IMR-90 (cell line): Measurements from ENCODE around the gene TRMT2A.

Source experiments
- MAFK ChIP-seq: IDR thresholded peaks from 2 replicates; pipeline ENCODE4 v1.6.1; 2012; ENCODE audit warnings: low read depth, low read length, improper control_type of control experiment
- MXI1 ChIP-seq: IDR thresholded peaks from 2 replicates; pipeline ENCODE4 v1.6.1; 2012; ENCODE audit warnings: low read depth, mild to moderate bottlenecking, low read length, moderate library complexity, borderline replicate concordance
- POLR2A ChIP-seq: IDR thresholded peaks from 2 replicates; pipeline ENCODE4 v1.6.1; 2012; ENCODE audit warnings: mild to moderate bottlenecking, low read depth, low read length
- RCOR1 ChIP-seq: IDR thresholded peaks from 2 replicates; pipeline ENCODE4 v1.6.1; 2012; ENCODE audit warnings: mild to moderate bottlenecking, low read length, improper control_type of control experiment; ENCODE audit not compliant: insufficient replicate concordance
- SMC3 ChIP-seq: fragments of 150-350 bp; IDR thresholded peaks from 2 replicates; pipeline ENCODE4 v1.6.1; 2016; ENCODE audit warnings: low read depth, mild to moderate bottlenecking, antibody characterized with exemption, low read length, moderate library complexity
- TF ChIP-seq, protein P1 (sequence below): conservative IDR thresholded peaks from 2 replicates; pipeline ENCODE4 v1.5.1; 2012; ENCODE audit warnings: mild to moderate bottlenecking, low read depth, low read length, improper control_type of control experiment
- TF ChIP-seq, protein P2 (sequence below): fragments of 150-350 bp; IDR thresholded peaks from 2 replicates; pipeline ENCODE4 v1.6.1; 2017; ENCODE audit warnings: mild to moderate bottlenecking, antibody characterized with exemption, low read length, low read depth

DNA sequence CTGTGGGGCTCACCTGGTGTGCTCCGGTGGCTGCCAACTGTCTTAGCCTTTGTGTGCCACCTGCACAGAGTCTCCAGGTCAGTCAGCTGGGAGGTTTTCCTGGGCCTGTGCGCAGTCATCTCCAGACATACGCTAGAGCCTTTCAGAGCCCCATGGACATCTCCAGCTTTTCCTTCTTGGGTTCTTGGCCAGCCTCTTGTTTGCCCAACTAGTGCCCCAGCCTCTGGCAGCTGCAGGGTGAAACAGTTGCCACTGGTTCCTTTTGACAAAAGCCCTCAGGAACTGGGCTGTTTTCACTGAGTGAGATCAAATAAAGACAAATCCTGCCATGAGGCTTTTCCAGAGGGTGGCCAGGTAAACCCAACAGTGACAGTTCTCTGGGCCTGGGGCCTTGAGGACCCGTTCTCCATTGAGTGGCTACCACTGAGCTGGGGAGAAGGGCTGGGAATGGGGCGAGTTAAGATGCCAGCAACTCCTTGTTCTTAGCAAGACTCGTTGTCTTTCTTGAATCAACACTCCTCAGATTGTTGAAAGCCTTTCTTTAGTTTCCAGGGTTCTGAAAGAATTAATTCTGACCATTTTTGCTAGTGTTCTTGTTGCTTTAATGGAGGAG is 17.8 kb downstream of the TRMT2A start:
- TF ChIP-seq, protein P1, sequence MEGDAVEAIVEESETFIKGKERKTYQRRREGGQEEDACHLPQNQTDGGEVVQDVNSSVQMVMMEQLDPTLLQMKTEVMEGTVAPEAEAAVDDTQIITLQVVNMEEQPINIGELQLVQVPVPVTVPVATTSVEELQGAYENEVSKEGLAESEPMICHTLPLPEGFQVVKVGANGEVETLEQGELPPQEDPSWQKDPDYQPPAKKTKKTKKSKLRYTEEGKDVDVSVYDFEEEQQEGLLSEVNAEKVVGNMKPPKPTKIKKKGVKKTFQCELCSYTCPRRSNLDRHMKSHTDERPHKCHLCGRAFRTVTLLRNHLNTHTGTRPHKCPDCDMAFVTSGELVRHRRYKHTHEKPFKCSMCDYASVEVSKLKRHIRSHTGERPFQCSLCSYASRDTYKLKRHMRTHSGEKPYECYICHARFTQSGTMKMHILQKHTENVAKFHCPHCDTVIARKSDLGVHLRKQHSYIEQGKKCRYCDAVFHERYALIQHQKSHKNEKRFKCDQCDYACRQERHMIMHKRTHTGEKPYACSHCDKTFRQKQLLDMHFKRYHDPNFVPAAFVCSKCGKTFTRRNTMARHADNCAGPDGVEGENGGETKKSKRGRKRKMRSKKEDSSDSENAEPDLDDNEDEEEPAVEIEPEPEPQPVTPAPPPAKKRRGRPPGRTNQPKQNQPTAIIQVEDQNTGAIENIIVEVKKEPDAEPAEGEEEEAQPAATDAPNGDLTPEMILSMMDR, result no peak
- TF ChIP-seq SMC3 (no peak), POLR2A (no peak), RCOR1 (no peak), MAFK (no peak), MXI1 (no peak)
- TF ChIP-seq, protein P2, sequence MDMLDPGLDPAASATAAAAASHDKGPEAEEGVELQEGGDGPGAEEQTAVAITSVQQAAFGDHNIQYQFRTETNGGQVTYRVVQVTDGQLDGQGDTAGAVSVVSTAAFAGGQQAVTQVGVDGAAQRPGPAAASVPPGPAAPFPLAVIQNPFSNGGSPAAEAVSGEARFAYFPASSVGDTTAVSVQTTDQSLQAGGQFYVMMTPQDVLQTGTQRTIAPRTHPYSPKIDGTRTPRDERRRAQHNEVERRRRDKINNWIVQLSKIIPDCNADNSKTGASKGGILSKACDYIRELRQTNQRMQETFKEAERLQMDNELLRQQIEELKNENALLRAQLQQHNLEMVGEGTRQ, result no peak
